HEK293 (cell line): ENCODE results near the gene CREB3L1.

ENCODE experiments used
- CTCF ChIA-PET: fragments of 350-600 bp; formaldehyde crosslinking; extraction: SDS; loops from one replicate; lab custom pipeline; 2021; ENCODE audit warnings: antibody characterized with exemption; lab: Yijun Ruan, JAX
- POLR2A ChIA-PET: fragments of 300-600 bp; formaldehyde crosslinking; extraction: SDS; loops from one replicate; lab custom pipeline; 2020; ENCODE audit warnings: antibody characterized with exemption, inconsistent platforms; lab: Yijun Ruan, JAX
- H3K27ac ChIP-seq: fragments of 200-500 bp; sonication (Bioruptor generic); 2 replicates; pipeline ENCODE4 v1.5.1; 2014; ENCODE audit warnings: low read depth, low read length, control low read depth, inconsistent platforms; ENCODE audit errors: extremely low read depth
- H3K36me3 ChIP-seq, 2 experiments: fragments of 200-500 bp in 1 of 2; sonication (Bioruptor generic) in 1 of 2; 1 replicate in 1 of 2; 2 replicates in 1 of 2; pipeline ENCODE4 v1.5.1; 2014 to 2017; ENCODE audit warnings: inconsistent platforms in 2 of 2, low read length in 2 of 2; ENCODE audit not compliant: control insufficient read depth in 2 of 2, insufficient read depth in 1 of 2
- H3K4me1 ChIP-seq: fragments of 200-500 bp; sonication (Bioruptor generic); 2 replicates; pipeline ENCODE4 v1.5.1; 2014; ENCODE audit warnings: mild to moderate bottlenecking, low read length, inconsistent platforms; ENCODE audit not compliant: control insufficient read depth, insufficient read depth
- H3K4me3 ChIP-seq: 2 replicates; pipeline ENCODE4 v1.5.1; 2011; ENCODE audit warnings: low read depth, mild to moderate bottlenecking, control low read depth, low read length, moderate library complexity
- H3K9me3 ChIP-seq: fragments of 200-500 bp; sonication (Bioruptor generic); 2 replicates; pipeline ENCODE4 v1.5.1; 2014; ENCODE audit warnings: low read depth, low read length, inconsistent platforms; ENCODE audit not compliant: control insufficient read depth, insufficient read depth
- BCL6B ChIP-seq: fragments of 450-650 bp; formaldehyde crosslinking; IDR thresholded peaks from 2 replicates; pipeline ENCODE4 v1.5.1; 2017; ENCODE audit warnings: missing biosample characterization, missing genetic modification characterization
- GLIS2 ChIP-seq: fragments of 450-650 bp; formaldehyde crosslinking; IDR thresholded peaks from 2 replicates; pipeline ENCODE4 v1.5.1; 2016; ENCODE audit warnings: missing biosample characterization, missing genetic modification characterization
- PRDM1 ChIP-seq: fragments of 450-650 bp; formaldehyde crosslinking; IDR thresholded peaks from 2 replicates; pipeline ENCODE4; 2016; ENCODE audit warnings: missing biosample characterization, missing genetic modification characterization
- REST ChIP-seq: fragments of 450-650 bp; formaldehyde crosslinking; IDR thresholded peaks from 2 replicates; pipeline ENCODE4 v1.5.1; 2016; ENCODE audit warnings: missing biosample characterization, missing genetic modification characterization
- TSHZ1 ChIP-seq: fragments of 450-650 bp; formaldehyde crosslinking; IDR thresholded peaks from 2 replicates; pipeline ENCODE4 v1.5.1; 2016; ENCODE audit warnings: missing biosample characterization, missing genetic modification characterization, borderline replicate concordance
- ZFHX2 ChIP-seq: fragments of 450-650 bp; formaldehyde crosslinking; conservative IDR thresholded peaks from 2 replicates; pipeline ENCODE4 v1.5.1; 2016; ENCODE audit warnings: missing biosample characterization, missing genetic modification characterization
- ZNF16 ChIP-seq: fragments of 450-650 bp; formaldehyde crosslinking; IDR thresholded peaks from 2 replicates; pipeline ENCODE4 v1.5.1; 2016; ENCODE audit warnings: low read depth, missing biosample characterization, missing genetic modification characterization
- ZNF184 ChIP-seq: fragments of 450-650 bp; IDR thresholded peaks from 2 replicates; pipeline ENCODE4 v1.5.1; 2018; ENCODE audit warnings: missing biosample characterization, mild to moderate bottlenecking, missing genetic modification characterization
- ZNF354C ChIP-seq: fragments of 450-650 bp; formaldehyde crosslinking; IDR thresholded peaks from 2 replicates; pipeline ENCODE4 v1.5.1; 2016; ENCODE audit warnings: missing biosample characterization, missing genetic modification characterization, low read depth, borderline replicate concordance
- ZNF585B ChIP-seq: fragments of 450-650 bp; formaldehyde crosslinking; IDR thresholded peaks from 2 replicates; pipeline ENCODE4 v1.5.1; 2016; ENCODE audit warnings: missing biosample characterization, missing genetic modification characterization
- ZNF610 ChIP-seq: fragments of 450-650 bp; formaldehyde crosslinking; IDR thresholded peaks from 2 replicates; pipeline ENCODE4 v1.5.1; 2016; ENCODE audit warnings: missing biosample characterization, missing genetic modification characterization, borderline replicate concordance
- ZNF623 ChIP-seq: fragments of 450-650 bp; formaldehyde crosslinking; IDR thresholded peaks from 2 replicates; pipeline ENCODE4 v1.5.1; 2016; ENCODE audit warnings: missing biosample characterization, missing genetic modification characterization
- ZSCAN23 ChIP-seq: fragments of 450-650 bp; formaldehyde crosslinking; IDR thresholded peaks from 2 replicates; pipeline ENCODE4 v1.5.1; 2016; ENCODE audit warnings: missing biosample characterization, missing genetic modification characterization
- ZSCAN30 ChIP-seq: fragments of 450-650 bp; IDR thresholded peaks from 2 replicates; pipeline ENCODE4 v1.5.1; 2018; ENCODE audit warnings: missing biosample characterization, mild to moderate bottlenecking, missing genetic modification characterization, moderate library complexity

Gene CREB3L1

GRCh38 chr11:46277622-46278386, at the start of gene CREB3L1:
TSS of gene CREB3L1 (plus strand) at chr11:46277662. CDS start at chr11:46278112, 450 bp downstream.
- no peaks in the 10 kb centered on the region for H3K36me3 ChIP-seq
- no peaks in the 10 kb centered on the region; the same call in 1 of the 2 replicates for H3K4me1 ChIP-seq
- no peaks in the 10 kb centered on the region for H3K9me3 ChIP-seq
- TF ChIP-seq ZNF16 (tag by site-specific recombination) (no peak), ZFHX2 (no peak), GLIS2 (0 out of 2 replicates have a peak, but pooled peaks have one; percentile 22)
- ChIA-PET POLR2A (interaction anchor here (1.0 to 1.9 kb wide), 4 partner anchors 12 to 40 kb away, joined by 3 to 7 read pairs (median 6); no protein-coding TSS in a partner anchor), CTCF (interaction anchor here (0.6 to 3.4 kb wide), 18 partner anchors 9 to 405 kb away, joined by 3 to 26 read pairs (median 3); no protein-coding TSS in a partner anchor)
- peak within 1 kb of the TSS; percentile 49 for H3K4me3 ChIP-seq
- H3K27ac ChIP-seq = no peak within 1 kb of the TSS

- H3K9me3 ChIP-seq = no peaks in the 10 kb centered on the region
- no peak for TF ChIP-seq REST (tag by site-specific recombination)
- no peak for TF ChIP-seq BCL6B (tag by site-specific recombination)
- TF ChIP-seq ZSCAN30 (tag by site-specific recombination) = no peak
- TF ChIP-seq ZSCAN23 (tag by site-specific recombination) = no peak
- TF ChIP-seq ZNF610 (tag by site-specific recombination) = no peak
- TF ChIP-seq ZNF184 (tag by site-specific recombination) = no peak
- TF ChIP-seq PRDM1 = no peak
- TF ChIP-seq ZNF585B (tag by site-specific recombination) = no peak
- no peak for TF ChIP-seq ZNF354C (tag by site-specific recombination)
- no peak for TF ChIP-seq ZNF623
- TF ChIP-seq TSHZ1 (tag by site-specific recombination) = no peak
- no peak overlapping the region for H3K4me3 ChIP-seq
- no peak overlapping the region for H3K27ac ChIP-seq
- ChIA-PET POLR2A (no interaction called here), CTCF (interaction anchor here (0.9 kb wide), 1 partner anchor 9 kb away, joined by 3 read pairs; no protein-coding TSS in a partner anchor)
- no peaks in the 10 kb centered on the region for H3K4me1 ChIP-seq
- no peaks in the 10 kb centered on the region for H3K36me3 ChIP-seq
Measured at GRCh38 chr11:46229230-46229629, 48.2 kb upstream of the CREB3L1 start.
